Measurements from ENCODE around the gene LYST.
"Not testable (repeated sequence)": the region's sequence is repeated elsewhere in the genome, so short reads cannot be mapped to it uniquely, and the experiment has no call there.

LYST gene

GRCh38 chr1:235640580-235640979, 226.1 kb downstream of the LYST start:
- DNase-seq (ENCODE audit: extremely low read depth in 1 of 2, low read depth in 1 of 2): no peak

GRCh38 chr1:235639226-235640205, 227.2 kb downstream of the LYST start:
- no peak for DNase-seq (ENCODE audit: extremely low read depth in 1 of 2, low read depth in 1 of 2)

- not testable (repeated sequence) for DNase-seq (ENCODE audit: extremely low read depth in 1 of 2, low read depth in 1 of 2)
These were observed 228.1 kb downstream of the LYST start for GRCh38 chr1:235638612-235639011.

GRCh38 chr1:235637756-235638534, 228.8 kb downstream of the LYST start:
- no peak for DNase-seq (ENCODE audit: extremely low read depth in 1 of 2, low read depth in 1 of 2)

GRCh38 chr1:235635938-235636662, 230.6 kb downstream of the LYST start:
- DNase-seq (ENCODE audit: extremely low read depth in 1 of 2, low read depth in 1 of 2): no peak

- DNase-seq (ENCODE audit: extremely low read depth in 1 of 2, low read depth in 1 of 2): no peak
These were observed 234.0 kb downstream of the LYST start for GRCh38 chr1:235632506-235633401.

- DNase-seq (ENCODE audit: extremely low read depth in 1 of 2, low read depth in 1 of 2): no peak
These were observed 234.9 kb downstream of the LYST start for GRCh38 chr1:235631816-235632215.

GRCh38 chr1:235628316-235629005, 238.2 kb downstream of the LYST start:
- DNase-seq (ENCODE audit: extremely low read depth in 1 of 2, low read depth in 1 of 2): no peak

- DNase-seq (ENCODE audit: extremely low read depth in 1 of 2, low read depth in 1 of 2): no peak
These were observed 240.9 kb downstream of the LYST start for GRCh38 chr1:235625831-235626230.

GRCh38 chr1:235625340-235625739, 241.4 kb downstream of the LYST start:
- DNase-seq (ENCODE audit: extremely low read depth in 1 of 2, low read depth in 1 of 2): no peak

- DNase-seq (ENCODE audit: extremely low read depth in 1 of 2, low read depth in 1 of 2): no peak
These were observed 241.9 kb downstream of the LYST start for GRCh38 chr1:235624721-235625333.

- no peak for DNase-seq (ENCODE audit: extremely low read depth in 1 of 2, low read depth in 1 of 2)
These were observed 243.5 kb downstream of the LYST start for GRCh38 chr1:235622936-235623779.

GRCh38 chr1:235619149-235619548, 247.6 kb downstream of the LYST start:
- not testable (repeated sequence) for DNase-seq (ENCODE audit: extremely low read depth in 1 of 2, low read depth in 1 of 2)

- no peak for DNase-seq (ENCODE audit: extremely low read depth in 1 of 2, low read depth in 1 of 2)
These were observed 248.9 kb downstream of the LYST start for GRCh38 chr1:235617808-235618207.

- DNase-seq (ENCODE audit: extremely low read depth in 1 of 2, low read depth in 1 of 2): no peak
These were observed 249.6 kb downstream of the LYST start for GRCh38 chr1:235617140-235617539.

- DNase-seq (ENCODE audit: extremely low read depth in 1 of 2, low read depth in 1 of 2): no peak
These were observed 252.2 kb downstream of the LYST start for GRCh38 chr1:235614442-235614954.

GRCh38 chr1:235613602-235614001, 253.1 kb downstream of the LYST start:
- DNase-seq (ENCODE audit: extremely low read depth in 1 of 2, low read depth in 1 of 2): no peak

GRCh38 chr1:235612761-235613160, 253.9 kb downstream of the LYST start:
- DNase-seq (ENCODE audit: extremely low read depth in 1 of 2, low read depth in 1 of 2): no peak
